Right renal pelvis (tissue), 4 donors: ENCODE results near the gene USP49. TPM values are rescaled to one million over a fixed set of nuclear protein-coding genes. Genes with fewer than 3 reads are reported as not detected.
A peak's percentile ranks its signal among the peaks of the same experiment; 100 is the strongest.

Experiments used
- DNase-seq, 4 donors: peaks; one replicate each; pipeline ENCODE4 v3.0.0-alpha.2; 2013; ENCODE audit warnings: low read depth in 4 of 4, low spot score in 3 of 4, missing footprints in 1 of 4
- polyA plus RNA-seq, 4 donors: library from polyadenylated mRNA; unstranded; fragments of 120-200 nt; gene quantifications; one replicate each; pipeline ENCODE4 v1.2.1, GENCODE V29; 2013; ENCODE audit not compliant: insufficient read length in 4 of 4

USP49 gene
- polyA plus RNA-seq, 4 donors = 9.5 to 12.4 (median 11.6) TPM

DNA sequence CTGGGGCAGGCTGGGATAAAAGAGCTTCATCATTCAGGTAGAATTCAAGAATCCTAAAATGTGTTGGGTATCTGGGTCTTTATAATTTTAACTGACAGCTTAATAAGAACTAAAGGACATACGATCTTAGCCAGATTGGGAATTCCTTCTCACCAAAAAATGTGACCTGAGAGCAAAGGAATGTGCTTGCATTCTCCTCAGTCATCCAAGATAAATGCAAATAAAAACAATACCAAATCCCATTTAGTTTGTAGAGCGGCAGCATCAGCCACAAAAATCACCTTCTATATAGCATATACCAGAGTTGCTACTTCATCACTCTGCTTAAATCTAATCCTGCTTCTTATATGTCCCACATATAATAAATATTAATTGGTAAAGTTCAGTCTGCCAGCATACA is 16.9 kb downstream of the USP49 start:
- no peak for DNase-seq

DNA sequence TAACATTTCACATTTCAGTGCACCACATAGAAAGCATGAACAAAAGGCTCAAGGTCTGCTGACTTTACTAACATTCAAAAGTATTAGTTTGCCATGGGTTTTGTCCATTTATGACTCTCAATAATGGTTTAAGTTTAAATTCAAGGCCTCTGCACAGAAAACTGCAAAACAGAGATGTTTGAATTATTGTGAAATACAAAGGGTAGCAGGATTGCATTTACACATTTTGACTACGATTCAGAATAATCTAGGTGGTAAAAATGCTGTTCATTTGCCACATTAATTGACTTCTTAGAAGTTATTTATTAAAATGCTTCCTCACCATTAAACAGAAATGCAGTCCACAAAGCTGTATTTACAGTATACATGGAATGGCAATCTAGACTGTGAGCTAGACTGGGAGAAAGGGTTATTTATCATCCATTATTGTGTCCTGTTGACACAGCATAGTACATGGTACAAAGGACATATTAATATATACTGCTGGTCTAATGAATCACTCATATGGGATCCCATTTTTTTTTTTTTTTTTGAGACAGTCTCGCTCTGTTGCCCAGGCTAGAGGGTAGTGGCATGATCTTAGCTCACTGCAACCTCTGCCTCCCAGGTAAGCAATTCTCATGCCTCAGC is 18.0 kb downstream of the USP49 start:
- DNase-seq = no peak

DNA sequence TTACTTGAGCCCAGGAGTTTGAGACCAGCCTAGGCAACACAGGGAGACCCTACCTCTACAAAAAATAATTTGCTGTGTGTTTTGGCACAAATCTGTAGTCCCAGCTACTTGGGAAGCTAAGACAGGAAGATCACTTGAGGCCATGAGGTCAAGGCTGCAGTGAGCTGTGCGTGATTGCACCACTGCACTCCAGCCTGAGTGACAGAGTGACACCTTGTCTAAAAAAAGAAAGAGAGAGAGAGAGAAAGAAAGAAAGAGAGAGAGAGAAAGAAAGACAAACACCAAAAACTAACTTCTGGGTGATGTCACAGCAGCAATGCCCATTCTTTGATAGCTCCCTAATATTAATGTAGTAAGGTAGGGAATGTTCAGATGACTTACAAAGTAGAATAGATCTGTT is 20.4 kb downstream of the USP49 start:
- DNase-seq = no peak

DNA sequence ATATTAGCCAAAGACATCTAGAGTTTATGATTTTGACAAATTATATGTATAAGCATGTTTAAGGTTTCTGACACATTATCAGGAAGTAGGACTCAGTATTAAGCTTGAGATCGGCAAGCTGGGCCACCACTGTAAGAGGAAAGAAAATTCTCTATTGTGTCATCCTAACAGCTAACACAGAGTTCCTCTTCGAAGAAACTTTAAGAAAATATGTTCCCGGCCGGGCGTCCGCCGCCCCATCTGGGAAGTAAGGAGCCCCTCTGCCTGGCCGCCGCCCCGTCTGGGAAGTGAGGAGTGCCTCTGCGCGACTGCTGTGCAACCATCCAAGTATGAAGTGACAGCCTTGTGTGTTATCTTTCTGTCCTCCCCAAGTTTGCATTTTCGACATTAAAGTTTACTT is 23.0 kb downstream of the USP49 start:
- DNase-seq = no peak

DNA sequence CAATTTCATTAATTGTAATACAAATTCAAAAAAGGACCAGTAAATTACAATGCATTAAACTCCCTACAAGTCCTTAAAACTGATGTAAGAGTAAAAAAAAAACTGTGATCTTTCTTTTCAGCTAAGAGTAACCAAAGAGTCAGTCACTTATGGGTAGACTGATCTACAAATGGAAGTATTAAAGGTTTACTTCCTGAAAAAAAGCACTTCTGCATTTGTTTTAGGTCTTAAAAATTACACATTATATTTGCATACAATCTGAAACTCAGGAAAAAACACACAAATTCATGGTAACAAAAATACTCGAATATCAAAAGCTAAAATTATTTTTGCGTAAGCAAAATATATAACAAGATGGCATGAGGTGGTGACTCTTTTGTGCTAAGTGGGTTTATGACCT is 23.5 kb downstream of the USP49 start:
- no peak for DNase-seq

DNA sequence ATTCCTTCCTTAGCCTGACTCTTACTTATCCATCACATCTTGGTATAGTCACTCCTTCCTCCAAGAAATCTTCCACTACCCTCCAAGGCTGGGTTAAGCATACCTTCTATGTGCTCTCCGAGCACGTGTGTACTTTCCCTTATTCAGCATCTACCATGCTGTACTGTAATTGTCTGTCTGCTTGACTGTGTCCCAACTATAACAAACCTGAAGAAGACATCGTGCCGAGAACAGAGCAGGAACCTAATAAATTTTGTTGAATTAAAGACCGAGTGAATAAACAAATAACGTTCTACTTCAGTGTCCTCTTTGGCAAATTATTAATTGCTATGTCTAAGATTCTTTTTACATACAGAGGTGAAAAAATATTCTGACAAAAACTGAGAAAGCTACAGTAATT is 35.8 kb downstream of the USP49 start:
- DNase-seq = no peak

DNA sequence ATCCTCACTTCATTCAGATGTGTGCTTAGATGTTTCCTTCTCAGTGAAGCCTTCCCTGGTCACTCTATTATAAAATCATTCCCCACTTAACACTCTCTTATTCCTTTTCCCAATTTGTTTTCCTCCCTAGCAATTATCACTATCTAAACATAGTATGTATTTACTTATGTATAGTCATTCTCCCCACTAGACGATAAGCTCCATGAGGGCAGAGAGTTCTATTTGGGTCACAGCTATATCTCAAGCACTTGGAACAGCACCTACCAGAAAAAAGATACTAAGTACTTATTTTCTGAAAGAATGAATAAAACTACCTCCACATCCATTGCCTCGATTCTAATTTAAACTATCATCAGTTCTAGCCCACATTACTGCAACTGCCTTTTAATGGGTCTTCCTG is 36.5 kb downstream of the USP49 start:
- no peak for DNase-seq

DNA sequence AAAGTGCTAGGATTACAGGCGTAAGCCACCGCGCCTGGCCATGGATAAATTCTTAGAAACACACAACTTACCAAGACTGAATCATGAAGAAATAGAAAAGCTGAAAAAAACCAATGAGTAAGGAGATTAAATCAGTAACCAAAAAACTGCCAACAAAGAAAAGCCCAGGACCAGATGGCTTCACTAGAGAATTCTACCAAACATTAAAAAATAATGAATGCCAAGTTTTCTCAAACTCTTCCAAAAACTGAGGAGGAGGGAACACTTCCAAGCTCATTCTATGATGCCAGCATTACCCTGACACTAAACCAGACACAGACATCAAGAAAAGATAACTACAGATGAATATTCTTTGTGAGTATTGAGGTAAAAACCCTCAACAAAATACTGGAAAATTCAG is 44.3 kb downstream of the USP49 start:
- DNase-seq = no peak

DNA sequence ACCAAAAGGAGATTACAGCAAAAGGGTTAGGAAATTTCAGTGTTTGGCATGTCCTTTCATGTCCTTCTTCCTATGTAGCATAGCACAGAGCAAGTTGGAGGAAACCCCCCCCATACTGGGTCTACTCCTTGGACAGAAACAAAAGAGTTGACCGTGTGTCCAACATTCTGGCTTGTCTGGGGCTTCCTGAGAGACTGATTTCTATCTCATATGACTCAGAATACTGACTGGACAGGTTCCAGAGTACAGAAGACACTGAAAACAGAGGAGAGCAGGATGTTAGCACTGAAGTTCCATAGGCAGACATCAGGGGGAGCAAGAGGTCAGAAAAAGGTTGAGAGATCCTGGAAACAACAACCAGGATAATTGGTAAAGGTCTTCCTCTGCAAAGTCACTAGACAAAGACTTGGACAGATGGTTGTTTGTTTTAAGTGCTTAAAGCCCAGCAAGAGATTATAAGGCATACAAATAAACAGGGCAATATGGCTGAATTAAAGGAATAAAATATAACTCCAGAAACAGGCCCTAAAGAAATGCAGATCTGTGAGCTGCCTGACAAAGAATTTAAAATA is 48.4 kb downstream of the USP49 start:
- peak; percentile 12 to 31 (median 23) for DNase-seq

DNA sequence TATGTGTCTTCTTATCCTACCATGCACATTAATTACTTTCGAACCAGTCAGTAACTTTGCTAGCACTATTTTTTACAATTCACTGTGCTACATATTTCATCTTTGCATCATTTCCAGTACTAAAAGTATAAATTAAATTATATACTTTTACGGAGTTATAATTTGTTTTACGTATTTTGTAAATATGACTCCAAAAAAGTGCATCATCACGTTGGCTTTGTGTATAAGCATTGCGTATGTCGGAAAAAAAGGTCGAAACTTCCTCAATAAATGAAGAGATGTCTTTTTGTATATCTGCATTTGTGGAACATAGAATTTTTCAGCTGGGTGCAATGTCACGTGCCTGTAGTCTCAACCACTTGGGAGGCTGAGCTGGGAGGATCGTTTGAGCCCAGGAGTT is 52.0 kb downstream of the USP49 start:
- DNase-seq = no peak

DNA sequence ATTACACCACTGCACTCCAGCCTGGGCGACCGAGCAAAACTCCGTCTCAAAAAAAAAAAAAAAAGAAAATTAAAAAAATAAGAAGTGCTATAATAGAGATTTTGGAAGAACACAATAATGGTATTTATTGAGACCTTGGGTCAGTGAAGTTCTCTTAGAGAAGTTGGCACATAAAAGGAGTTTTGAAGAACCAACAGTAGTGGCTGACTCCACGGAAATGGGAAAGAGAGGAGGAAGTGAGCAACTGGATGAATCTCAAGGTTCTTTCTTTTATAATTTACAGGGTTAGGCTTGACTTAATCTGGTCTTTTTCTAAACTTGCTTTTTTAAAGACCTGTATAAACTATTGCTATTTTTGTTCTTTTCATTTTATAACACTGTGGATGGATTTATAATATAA is 54.8 kb downstream of the USP49 start:
- no peak for DNase-seq

DNA sequence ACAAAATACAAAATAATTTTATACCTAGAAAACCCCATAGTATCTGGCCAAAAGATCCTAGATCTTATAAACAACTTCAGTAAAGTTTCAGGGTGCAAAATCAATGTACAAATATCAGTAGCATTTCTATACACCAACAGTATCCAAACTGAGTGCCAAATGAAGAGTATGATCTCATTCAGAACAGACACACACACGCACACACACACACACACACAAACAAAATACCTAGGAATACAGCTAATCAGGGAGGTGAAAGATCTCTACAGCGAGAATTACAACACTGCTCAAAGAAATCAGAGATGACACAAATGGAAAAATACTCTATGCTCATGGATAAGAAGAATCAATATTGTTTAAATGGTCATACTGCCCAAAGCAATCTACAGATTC is 58.5 kb downstream of the USP49 start:
- DNase-seq = no peak

DNA sequence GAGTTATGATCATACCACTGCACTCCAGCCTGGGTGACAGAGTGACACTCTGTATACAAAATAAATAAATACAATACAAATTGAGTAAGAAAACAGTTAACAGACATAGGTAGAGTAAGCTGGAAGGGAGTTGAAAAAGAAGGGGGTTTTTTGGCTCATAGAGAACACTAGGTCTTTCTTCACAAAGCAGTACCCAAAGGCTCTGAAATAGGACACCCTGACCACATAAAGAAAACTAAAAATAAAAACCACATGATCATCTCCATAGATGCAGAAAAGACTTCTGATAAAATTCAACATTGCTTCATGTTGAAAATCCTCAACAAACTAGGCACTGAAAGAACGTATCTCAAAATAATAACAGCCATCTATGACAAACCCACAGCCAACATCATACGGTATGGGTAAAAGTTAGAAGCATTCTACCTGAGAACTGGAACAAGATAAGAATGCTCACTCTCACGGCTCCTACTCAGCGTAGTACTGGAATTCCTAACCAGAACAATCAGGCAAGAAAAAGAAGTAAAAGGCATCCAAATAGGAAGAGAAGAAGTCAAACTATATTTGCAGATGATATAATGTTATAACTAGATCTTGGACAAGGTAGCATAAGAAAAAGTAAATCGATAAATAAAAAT is 59.0 kb downstream of the USP49 start:
- DNase-seq = no peak

DNA sequence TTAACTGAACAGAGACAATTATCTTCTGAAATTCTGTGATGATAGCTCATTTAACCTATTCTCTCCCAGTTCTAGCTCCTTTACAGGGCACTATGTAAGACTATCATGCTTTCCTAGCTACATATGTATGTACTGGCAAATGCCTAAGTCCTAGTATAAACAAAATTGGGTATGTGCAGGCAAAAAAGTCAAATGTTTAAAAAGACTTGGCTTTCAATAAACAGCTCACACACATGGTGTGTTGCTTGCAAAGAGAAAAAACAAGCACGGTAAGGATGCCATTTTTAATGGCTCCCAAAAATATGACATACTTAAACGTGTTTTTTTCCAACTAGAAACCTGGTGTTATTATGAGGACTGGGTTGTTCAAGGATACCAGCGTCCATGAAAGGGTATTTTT is 62.9 kb downstream of the USP49 start:
- no peak for DNase-seq

DNA sequence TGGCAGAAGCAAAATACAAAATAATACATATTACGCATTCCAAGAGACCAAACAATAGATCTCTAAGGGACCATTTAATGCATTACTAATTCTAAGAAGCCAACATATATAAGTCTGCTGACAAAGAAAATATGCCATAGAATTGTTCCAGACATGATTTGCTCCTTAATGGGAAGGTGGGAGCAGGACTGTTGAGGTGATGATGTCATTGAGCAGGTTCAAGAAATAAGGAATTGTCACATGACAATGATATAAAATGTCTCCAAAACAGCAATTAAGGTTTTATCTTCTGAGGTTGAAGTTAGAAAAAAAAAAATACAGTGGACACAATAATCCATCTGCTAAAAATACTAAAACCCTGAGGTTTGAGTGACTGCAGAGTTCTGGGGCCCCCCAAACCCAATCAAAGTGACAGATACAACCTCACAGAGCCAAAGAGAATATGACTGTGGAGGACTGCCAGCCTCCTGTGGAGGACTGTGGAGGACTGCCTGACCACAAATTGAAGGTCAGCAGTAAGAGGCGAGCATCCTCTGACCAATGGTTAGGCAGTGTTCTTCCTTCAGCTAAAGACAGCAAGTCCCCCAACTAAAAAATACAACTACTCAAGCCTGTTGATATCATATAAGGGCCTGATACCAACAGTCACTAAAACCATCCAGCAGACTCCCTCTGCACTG is 68.7 kb downstream of the USP49 start:
- no peak for DNase-seq

DNA sequence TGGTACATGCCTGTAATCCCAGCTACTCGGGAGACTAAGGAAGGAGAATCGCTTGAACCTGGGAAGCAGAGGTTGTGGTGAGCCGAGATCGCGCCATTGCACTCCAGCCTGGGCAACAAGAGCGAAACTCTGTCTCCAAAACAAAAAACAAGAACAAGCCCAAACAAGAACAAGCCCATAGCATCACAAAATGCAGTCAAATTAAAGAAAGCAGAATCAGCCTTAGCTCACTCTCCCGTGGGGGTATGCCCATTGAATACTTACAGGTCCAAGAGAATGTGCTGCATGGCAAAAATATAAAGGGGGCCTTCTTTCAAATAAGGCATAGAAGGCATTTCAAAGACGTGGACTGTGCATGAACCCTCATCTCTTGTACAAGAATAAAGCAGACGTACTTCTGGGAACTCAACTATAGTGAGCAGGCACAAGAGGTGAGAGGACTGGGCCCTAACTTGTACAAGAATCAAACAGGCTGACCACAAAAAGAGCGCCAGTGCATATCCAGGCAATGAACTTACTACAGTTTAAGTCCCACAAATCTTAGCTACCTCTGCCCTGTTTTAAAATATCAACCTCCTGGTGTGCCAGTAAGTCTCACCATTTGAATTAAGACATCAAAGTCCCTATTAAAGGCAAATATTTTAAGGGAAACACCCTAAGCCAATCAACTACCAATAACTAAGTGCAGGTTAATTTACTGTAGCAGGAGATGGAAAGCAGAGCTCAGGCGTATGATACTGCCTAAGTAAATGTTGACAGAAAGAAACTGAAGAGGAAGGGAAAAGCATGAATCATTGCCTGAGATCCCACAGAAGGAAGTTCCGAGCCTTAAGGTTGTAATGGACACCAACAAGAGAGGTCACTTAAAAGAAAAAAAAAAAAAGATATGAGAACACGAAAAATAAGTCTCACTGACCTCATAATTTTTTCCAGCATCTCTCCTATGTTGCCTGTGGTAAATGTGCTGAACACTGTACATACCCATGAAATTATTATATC is 70.3 kb downstream of the USP49 start:
- DNase-seq = no peak

DNA sequence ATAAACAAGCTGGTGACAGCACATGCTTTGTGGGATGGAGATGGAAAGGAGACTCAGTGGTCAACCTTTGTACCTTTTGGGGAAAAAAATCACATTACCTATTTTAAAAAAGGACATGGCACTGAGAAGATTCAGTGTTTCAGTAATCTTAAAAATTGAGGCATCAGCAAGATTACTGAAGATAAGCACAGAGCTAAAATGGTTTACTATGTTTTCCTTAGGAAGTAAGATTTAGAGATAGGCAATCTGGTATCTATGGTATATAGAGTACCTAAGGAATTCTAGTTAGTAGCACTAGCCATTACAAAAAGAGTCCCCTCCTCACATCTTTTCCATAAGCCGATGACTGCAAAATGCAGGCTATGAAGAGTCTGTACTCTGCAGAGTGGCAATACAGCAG is 72.0 kb downstream of the USP49 start:
- no peak for DNase-seq

DNA sequence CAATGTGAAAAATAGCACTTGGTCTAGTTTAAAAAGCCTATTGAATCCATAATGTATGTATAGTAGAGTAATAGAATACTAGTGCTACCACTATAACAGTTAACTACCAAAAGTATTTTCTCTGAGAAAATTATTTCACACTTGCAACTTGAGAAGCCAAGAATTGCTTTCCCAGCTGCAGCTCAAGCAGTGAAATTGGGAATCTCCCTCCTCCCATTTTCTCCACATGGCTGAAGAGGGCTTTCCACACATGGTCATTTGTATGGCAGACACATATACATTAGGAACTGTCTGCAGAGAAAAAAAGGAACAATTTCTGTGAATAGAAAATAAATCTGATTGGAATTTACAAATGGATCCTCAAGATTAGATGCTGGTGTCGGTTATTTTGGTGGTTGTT is 73.2 kb downstream of the USP49 start:
- DNase-seq = no peak

DNA sequence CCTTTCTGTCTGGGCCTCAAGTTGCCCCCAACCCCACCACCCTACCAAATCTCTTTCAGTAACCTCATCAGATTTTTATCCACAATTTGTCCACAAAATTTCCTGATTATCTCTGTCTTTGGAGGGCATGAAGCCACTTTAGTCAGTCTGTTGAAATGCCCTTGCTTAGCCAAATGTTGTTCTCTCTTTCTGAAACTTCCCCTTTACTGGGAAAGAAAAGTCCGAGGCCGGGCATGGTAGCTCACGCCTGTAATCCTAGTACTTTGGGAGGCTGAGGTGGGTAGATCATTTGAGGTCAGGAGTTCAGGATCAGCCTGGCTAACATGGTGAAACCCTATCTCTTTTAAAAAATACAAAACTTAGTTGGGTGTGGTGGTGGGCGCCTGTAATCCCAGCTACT is 73.9 kb downstream of the USP49 start:
- no peak for DNase-seq

DNA sequence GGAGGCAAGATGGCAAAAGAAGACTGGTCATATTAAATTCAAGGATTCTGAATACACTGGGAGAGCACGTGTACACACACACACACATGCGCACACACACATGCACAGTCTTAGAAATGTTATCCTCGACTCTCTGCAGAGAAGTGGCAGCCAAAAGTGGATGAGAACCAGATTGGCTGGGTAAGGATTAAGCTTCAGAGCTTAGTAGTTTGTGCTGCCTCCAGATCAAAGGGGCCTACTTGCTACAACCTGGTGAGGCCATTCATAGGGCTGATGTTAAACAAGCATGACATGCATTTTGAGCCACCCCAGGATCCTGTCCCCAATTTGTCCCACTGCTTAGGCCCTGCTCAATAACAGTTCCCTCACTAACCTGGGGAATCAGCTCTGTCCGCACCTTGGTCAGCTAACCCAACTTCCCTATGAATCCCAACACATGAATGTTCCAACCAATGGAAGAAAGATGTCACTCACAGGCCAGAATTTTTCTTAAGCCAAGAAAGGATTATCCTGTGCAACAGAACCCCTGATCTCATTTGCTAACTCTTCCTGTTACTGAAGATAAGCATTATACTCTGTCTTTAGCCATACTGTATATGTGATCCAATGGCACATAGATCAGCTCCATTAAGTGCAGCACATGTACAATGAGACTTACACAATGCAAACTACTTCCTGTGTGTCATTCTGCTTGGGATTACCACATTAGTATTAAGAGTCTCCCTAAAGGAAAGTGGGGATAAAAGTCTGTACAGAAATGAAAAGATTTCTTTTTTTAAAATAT is 76.7 kb downstream of the USP49 start:
- DNase-seq = no peak
